Measurements from ENCODE around the gene SNRNP200. TPM values are rescaled to one million over a fixed set of nuclear protein-coding genes. Genes with fewer than 3 reads are reported as not detected.

Gene SNRNP200
- total RNA-seq, 1 experiment from 2014 or later = 115 TPM

DNA sequence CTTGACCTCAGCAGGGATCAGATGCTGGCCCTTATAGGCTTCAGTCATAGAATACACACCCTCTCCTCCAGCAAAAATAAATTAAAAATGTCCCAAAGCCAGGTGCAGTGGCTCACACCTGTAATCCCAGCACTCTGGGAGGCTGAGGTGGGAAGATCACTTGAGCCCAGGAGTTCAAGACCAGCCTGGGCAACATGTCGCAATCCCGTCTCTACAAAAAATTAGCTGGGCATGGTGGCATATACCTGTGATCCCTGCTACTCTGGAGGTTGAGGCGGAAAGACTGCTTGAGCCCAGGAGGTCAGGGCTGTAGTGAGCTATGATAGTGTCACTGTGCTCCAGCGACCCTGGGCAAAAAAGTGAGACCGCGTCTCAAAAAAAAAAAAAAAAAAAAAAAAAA is 24.5 kb upstream of the SNRNP200 start:
- Mint-ChIP-seq H3K27me3 (ENCODE audit: insufficient read depth, unreplicated experiment) (peaks cover 35% of the 10 kb centered on the region), H3K4me3 (ENCODE audit: unreplicated experiment) (no peak overlapping the region), H3K27ac (ENCODE audit: low read depth, unreplicated experiment) (peak overlapping the region; percentile 75), H3K9me3 (ENCODE audit: unreplicated experiment) (no peaks in the 10 kb centered on the region), H3K4me1 (ENCODE audit: insufficient read depth, unreplicated experiment) (peaks cover 33% of the 10 kb centered on the region), H3K36me3 (ENCODE audit: insufficient read depth, unreplicated experiment) (peaks cover 6% of the 10 kb centered on the region)
- intact Hi-C loops (cut with micrococcal nuclease) = no loop called here
- ChIA-PET POLR2A (interaction anchor here (0.7 to 6.0 kb wide), 12 partner anchors 9 to 486 kb away, joined by 3 to 78 read pairs (median 4); partner anchors contain the start of genes CNNM3 and SNRNP200), CTCF (interaction anchor here (0.6 to 1.2 kb wide), 2 partner anchors 54 to 206 kb away, joined by 3 read pairs; no protein-coding TSS in a partner anchor)
- no peak for DNase-seq (ENCODE audit: unreplicated experiment)
- BruUV-seq (replicated peaks) = no TSS peak
- TF ChIP-seq, protein P1, sequence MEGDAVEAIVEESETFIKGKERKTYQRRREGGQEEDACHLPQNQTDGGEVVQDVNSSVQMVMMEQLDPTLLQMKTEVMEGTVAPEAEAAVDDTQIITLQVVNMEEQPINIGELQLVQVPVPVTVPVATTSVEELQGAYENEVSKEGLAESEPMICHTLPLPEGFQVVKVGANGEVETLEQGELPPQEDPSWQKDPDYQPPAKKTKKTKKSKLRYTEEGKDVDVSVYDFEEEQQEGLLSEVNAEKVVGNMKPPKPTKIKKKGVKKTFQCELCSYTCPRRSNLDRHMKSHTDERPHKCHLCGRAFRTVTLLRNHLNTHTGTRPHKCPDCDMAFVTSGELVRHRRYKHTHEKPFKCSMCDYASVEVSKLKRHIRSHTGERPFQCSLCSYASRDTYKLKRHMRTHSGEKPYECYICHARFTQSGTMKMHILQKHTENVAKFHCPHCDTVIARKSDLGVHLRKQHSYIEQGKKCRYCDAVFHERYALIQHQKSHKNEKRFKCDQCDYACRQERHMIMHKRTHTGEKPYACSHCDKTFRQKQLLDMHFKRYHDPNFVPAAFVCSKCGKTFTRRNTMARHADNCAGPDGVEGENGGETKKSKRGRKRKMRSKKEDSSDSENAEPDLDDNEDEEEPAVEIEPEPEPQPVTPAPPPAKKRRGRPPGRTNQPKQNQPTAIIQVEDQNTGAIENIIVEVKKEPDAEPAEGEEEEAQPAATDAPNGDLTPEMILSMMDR (IDR thresholded peaks at IDR 0.05; ENCODE audit: unreplicated experiment) = no peak

- no peak overlapping the region for H3K4me3 Mint-ChIP-seq (ENCODE audit: unreplicated experiment)
- H3K4me1 Mint-ChIP-seq (ENCODE audit: insufficient read depth, unreplicated experiment) = peaks cover 28% of the 10 kb centered on the region
- H3K9me3 Mint-ChIP-seq (ENCODE audit: unreplicated experiment) = no peaks in the 10 kb centered on the region
- peak; percentile 98 for DNase-seq (ENCODE audit: unreplicated experiment)
- H3K27ac Mint-ChIP-seq (ENCODE audit: low read depth, unreplicated experiment) = peak overlapping the region; percentile 75
- H3K36me3 Mint-ChIP-seq (ENCODE audit: insufficient read depth, unreplicated experiment) = peaks cover 6% of the 10 kb centered on the region
- no TSS peak for BruUV-seq (replicated peaks)
- intact Hi-C loops (cut with micrococcal nuclease) = no loop called here
- TF ChIP-seq, protein P1 (IDR thresholded peaks at IDR 0.05; ENCODE audit: unreplicated experiment) = no peak
- H3K27me3 Mint-ChIP-seq (ENCODE audit: insufficient read depth, unreplicated experiment) = peaks cover 39% of the 10 kb centered on the region
- CTCF ChIA-PET = no interaction called here
- POLR2A ChIA-PET = interaction anchor here (0.7 to 6.0 kb wide), 9 partner anchors 9 to 205 kb away, joined by 3 to 78 read pairs (median 4); partner anchors contain the start of gene SNRNP200
These were observed 24.1 kb upstream of the SNRNP200 start for GRCh38 chr2:96329456-96329855.

DNA sequence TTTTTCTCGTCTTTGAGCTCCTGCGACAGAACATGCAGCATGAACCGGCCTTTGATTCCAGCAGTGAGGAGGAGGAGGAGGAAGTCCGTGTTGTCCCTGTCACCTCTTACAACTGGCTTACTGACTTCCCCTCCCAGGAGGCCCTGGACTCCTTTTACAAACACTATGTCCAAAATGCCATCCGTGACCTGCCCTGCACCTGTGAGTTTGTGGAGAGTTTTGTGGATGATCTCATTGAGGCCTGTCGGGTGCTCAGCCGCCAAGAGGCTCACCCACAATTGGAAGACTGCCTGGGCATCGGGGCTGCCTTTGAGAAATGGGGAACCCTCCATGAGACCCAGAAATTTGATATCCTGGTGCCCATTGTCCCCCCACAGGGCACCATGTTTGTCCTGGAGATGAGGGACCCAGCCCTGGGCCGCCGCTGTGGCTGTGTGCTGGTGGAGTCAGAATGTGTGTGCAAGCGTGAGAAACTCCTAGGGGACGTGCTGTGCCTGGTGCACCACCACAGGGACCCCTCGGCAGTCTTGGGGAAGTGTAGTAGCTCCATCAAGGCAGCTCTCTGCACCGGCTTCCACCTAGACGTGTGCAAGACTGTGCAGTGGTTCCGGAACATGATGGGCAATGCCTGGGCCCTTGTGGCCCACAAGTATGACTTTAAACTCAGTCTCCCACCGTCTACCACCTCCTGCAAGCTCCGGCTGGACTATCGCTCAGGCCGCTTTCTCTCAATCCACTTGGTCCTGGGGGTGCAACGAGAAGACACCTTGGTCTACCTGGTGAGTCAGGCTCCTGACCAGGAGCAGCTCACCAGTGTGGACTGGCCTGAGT is 21.9 kb upstream of the SNRNP200 start:
- TF ChIP-seq, protein P1 (IDR thresholded peaks at IDR 0.05; ENCODE audit: unreplicated experiment) = no peak
- no peaks in the 10 kb centered on the region for H3K9me3 Mint-ChIP-seq (ENCODE audit: unreplicated experiment)
- H3K4me3 Mint-ChIP-seq (ENCODE audit: unreplicated experiment) = no peak overlapping the region
- H3K4me1 Mint-ChIP-seq (ENCODE audit: insufficient read depth, unreplicated experiment) = peaks cover 19% of the 10 kb centered on the region
- POLR2A ChIA-PET = interaction anchor here (6.0 kb wide), 1 partner anchor 21 kb away, joined by 78 read pairs; the partner anchor contains the start of gene SNRNP200
- BruUV-seq (replicated peaks) = no TSS peak
- H3K36me3 Mint-ChIP-seq (ENCODE audit: insufficient read depth, unreplicated experiment) = peaks cover 6% of the 10 kb centered on the region
- H3K27me3 Mint-ChIP-seq (ENCODE audit: insufficient read depth, unreplicated experiment) = peaks cover 59% of the 10 kb centered on the region
- intact Hi-C loops (cut with micrococcal nuclease) = no loop called here
- DNase-seq (ENCODE audit: unreplicated experiment) = no peak
- no peak overlapping the region for H3K27ac Mint-ChIP-seq (ENCODE audit: low read depth, unreplicated experiment)
- CTCF ChIA-PET = interaction anchor here (0.6 to 1.5 kb wide), 2 partner anchors 22 to 184 kb away, joined by 3 to 4 read pairs; no protein-coding TSS in a partner anchor

- TF ChIP-seq, protein P1 (IDR thresholded peaks at IDR 0.05; ENCODE audit: unreplicated experiment) = no peak
- no peak for DNase-seq (ENCODE audit: unreplicated experiment)
- POLR2A ChIA-PET = interaction anchor here (6.0 kb wide), 1 partner anchor 20 kb away, joined by 78 read pairs; the partner anchor contains the start of gene SNRNP200
- intact Hi-C loops (cut with micrococcal nuclease) = no loop called here
- H3K4me3 Mint-ChIP-seq (ENCODE audit: unreplicated experiment) = no peak overlapping the region
- peaks cover 19% of the 10 kb centered on the region for H3K4me1 Mint-ChIP-seq (ENCODE audit: insufficient read depth, unreplicated experiment)
- BruUV-seq (replicated peaks) = no TSS peak
- no peaks in the 10 kb centered on the region for H3K9me3 Mint-ChIP-seq (ENCODE audit: unreplicated experiment)
- CTCF ChIA-PET = interaction anchor here (0.6 to 1.5 kb wide), 2 partner anchors 22 to 184 kb away, joined by 3 to 4 read pairs; no protein-coding TSS in a partner anchor
- H3K27me3 Mint-ChIP-seq (ENCODE audit: insufficient read depth, unreplicated experiment) = peaks cover 65% of the 10 kb centered on the region
- H3K27ac Mint-ChIP-seq (ENCODE audit: low read depth, unreplicated experiment) = no peak overlapping the region
- H3K36me3 Mint-ChIP-seq (ENCODE audit: insufficient read depth, unreplicated experiment) = peaks cover 5% of the 10 kb centered on the region
These were observed 21.2 kb upstream of the SNRNP200 start for GRCh38 chr2:96326564-96326963.
